VCaP (cell line): ENCODE measurements around the gene LRCH1.
A peak's percentile ranks its signal among the peaks of the same experiment; 100 is the strongest.

ENCODE experiments used
- H3K27ac ChIP-seq: fragments of 450-650 bp; 2 replicates; pipeline ENCODE4 v1.5.1; 2017
- CTCF ChIP-seq: fragments of 450-650 bp; conservative IDR thresholded peaks from 2 replicates; pipeline ENCODE4 v1.5.1; 2017; ENCODE audit warnings: mild to moderate bottlenecking, moderate library complexity

LRCH1 gene

DNA sequence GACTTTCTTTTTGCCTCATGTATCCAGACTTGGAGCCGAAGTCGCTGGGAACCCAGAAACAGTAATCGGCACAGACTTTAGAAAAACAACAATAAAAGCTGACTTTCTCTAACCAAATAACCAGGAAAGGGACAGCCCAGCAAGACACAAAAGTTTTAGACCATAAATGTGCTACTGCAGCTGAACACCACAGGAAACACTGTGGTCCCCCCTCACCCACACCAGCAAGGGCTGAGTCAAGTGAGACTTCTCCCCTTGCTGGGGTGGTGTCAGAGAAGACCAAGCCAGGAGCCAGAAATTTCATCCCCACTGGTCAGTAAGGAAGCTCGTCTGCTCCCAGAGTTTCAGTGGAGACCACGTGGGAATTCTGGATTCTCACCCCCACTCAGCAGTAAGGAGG lies 173.4 kb downstream of the LRCH1 start:
- no peak for TF ChIP-seq CTCF
- no peak overlapping the region for H3K27ac ChIP-seq

DNA sequence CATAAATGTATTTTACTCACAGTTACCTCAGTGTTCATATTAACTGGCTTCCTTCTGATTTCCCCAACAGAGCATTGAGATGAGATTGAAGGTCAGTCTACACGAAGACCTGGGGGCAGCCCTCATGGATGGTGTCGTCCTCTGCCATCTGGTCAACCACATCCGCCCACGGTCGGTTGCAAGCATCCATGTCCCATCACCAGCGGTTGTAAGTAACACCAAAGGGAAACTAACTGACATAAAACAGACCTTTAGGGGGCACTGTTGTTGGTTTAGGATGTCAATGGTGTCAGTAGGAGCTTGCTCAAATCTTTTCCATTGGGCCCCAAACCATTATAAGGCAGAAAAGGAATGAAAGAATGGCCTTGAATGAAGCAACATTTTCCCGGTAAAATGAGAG lies 175.8 kb downstream of the LRCH1 start:
- 0 out of 2 replicates have a peak, but pooled peaks have one; percentile 13 for TF ChIP-seq CTCF
- H3K27ac ChIP-seq, result no peak overlapping the region

DNA sequence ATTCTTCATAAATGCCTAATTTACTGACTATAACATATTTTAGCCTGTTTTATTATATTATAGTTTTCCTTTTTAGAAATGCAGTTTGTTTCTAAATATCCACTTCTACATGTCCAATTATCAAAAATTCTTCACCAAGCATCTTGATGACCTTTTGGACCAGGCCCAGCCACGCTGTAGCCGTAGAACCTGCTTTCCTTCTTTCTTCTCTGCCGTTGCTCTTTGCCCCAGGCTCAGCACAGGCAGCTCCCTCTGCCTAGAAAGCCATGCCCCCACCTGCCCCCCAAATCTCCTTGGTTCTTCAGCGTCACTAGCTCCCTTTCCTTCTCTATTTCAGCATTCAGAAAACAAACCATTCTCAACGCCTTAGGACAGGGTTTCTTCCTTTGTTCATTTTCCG lies 178.6 kb downstream of the LRCH1 start:
- no peak for TF ChIP-seq CTCF
- no peak overlapping the region; the same call in 1 of the 2 replicates for H3K27ac ChIP-seq

DNA sequence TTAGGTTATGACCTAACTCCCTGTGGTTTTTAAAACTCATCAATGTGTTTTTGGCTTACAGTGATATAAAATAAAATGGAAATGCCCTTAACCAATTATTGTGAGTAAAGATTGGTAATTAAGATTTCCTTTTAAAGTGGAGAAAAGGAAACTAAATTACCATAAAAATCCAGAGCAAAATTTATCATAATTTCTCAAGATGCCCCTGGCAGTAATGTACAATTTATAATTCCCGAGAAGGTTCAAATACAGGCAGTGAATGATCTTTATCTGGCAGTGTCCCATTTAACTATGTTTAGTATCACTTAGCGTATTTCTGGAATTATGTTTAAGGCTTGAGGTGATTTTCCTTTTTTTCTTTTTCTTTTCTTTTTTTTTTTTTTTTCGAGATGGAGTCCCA lies 182.5 kb downstream of the LRCH1 start:
- no peak overlapping the region for H3K27ac ChIP-seq
- TF ChIP-seq CTCF, result no peak

- no peak overlapping the region for H3K27ac ChIP-seq
- TF ChIP-seq CTCF, result no peak
These were observed 183.8 kb downstream of the LRCH1 start for GRCh38 chr13:46736541-46737310.

DNA sequence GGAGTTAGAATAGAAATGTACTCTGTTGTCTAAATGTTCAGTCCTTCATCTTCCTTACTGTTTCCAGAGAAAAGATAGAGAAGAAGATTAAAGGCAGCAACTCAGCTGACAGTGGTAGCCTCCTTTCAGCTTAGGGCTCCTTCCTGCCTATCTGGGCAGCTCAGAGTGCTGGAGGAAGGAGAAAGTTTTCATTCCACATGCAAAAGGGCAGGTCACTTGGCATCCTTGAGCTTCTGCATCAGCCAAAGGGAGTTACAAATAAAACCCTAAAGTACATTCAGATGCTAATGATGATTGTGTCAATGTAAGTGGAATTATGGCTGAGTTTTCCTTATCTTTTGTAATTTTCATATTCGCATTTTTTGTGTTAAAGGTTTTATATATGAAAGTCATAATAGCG lies 185.1 kb downstream of the LRCH1 start:
- TF ChIP-seq CTCF, result no peak
- H3K27ac ChIP-seq, result no peak overlapping the region

DNA sequence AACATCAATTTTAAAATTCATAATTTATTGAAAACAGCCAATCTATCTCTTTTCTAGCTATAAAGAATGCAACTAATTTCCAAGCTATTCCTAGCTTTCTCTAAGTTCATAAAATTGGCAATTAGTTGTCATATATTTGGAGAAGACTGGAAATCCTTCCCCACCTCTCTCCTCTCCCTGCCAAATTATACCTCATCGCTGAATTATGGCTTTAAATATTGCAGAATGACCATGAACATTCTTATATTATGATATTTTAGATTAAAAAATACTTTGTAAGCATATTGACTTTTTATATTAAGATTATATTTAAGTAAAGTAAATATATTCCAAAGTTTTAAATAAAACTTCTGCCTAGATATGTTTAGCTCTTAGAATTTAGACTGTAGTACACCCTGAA lies 185.8 kb downstream of the LRCH1 start:
- no peak overlapping the region for H3K27ac ChIP-seq
- no peak for TF ChIP-seq CTCF
